HFF-Myc (cell line): ENCODE measurements around the gene EPHA3.

Experiments
- DNase-seq: peaks from one replicate; pipeline ENCODE4 v3.0.0-alpha.2; 2011; ENCODE audit warnings: low read depth; ENCODE audit errors: extremely low read depth
- H3K4me3 ChIP-seq: replicated peaks from 2 replicates; pipeline ENCODE4 v1.5.1; 2011; ENCODE audit warnings: low read depth, mild to moderate bottlenecking, control low read depth, low read length
- TF ChIP-seq, protein P1 (sequence below): IDR thresholded peaks from 2 replicates; pipeline ENCODE4 v1.5.1; 2012; ENCODE audit warnings: mild to moderate bottlenecking, low read depth, low read length, control low read depth; ENCODE audit errors: missing control alignments

Gene EPHA3

DNA sequence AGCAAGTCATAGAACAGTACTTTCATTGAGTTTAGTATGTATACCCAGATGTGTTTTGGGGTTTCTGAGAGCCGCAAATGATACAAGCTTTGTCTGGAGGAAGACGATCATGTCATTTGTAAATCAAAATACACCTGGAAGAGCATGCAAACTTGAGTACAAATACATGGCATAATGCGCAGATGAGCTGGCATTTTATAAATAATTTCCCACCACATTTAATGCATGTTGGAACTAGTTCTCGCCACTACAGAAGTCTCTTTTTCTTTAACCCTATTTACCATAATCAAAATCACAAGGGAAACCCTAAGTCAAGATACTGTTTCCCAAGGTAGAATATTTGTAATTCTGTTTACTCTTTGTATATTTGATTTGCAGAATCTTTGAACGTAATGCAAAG lies 318.6 kb downstream of the EPHA3 start:
- TF ChIP-seq, protein P1, sequence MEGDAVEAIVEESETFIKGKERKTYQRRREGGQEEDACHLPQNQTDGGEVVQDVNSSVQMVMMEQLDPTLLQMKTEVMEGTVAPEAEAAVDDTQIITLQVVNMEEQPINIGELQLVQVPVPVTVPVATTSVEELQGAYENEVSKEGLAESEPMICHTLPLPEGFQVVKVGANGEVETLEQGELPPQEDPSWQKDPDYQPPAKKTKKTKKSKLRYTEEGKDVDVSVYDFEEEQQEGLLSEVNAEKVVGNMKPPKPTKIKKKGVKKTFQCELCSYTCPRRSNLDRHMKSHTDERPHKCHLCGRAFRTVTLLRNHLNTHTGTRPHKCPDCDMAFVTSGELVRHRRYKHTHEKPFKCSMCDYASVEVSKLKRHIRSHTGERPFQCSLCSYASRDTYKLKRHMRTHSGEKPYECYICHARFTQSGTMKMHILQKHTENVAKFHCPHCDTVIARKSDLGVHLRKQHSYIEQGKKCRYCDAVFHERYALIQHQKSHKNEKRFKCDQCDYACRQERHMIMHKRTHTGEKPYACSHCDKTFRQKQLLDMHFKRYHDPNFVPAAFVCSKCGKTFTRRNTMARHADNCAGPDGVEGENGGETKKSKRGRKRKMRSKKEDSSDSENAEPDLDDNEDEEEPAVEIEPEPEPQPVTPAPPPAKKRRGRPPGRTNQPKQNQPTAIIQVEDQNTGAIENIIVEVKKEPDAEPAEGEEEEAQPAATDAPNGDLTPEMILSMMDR, result no peak
- H3K4me3 ChIP-seq, result no peak overlapping the region
- no peak for DNase-seq

DNA sequence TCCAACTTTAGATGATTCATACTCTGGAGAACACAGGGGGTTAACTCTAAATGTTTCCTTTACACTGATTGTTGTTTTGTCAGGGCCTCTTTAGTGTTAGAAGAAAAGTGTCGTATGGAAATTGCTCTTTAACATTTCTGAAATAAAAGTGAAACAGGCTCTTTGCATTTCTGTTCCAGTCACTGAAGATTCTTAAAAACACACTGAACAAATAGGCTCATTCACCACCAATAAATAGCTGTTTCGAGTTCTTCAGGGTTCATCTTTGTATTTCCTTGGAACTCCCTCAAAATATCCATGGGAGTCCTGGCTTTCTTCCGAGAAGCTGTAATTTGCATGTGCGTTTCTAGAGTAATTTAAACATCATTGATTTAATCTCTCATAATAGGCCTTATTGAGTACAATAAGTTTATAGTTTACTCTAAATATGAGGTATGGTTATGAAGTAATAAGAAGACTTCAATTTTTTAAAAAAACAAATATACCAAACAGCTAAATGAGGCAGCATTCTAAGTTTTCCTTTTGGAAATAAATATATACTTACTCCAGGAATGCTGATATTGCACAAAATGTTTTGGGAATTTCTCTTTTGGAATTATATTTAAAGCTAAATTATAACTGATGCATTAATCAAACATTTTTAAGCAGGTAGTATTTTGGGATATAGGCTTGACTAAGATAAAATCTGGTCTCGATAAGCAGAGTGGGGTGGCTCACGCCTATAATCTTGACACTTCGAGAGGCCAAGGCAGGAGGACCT lies 327.4 kb downstream of the EPHA3 start:
- no peak for DNase-seq
- H3K4me3 ChIP-seq, result no peak overlapping the region
- TF ChIP-seq, protein P1, result no peak

DNA sequence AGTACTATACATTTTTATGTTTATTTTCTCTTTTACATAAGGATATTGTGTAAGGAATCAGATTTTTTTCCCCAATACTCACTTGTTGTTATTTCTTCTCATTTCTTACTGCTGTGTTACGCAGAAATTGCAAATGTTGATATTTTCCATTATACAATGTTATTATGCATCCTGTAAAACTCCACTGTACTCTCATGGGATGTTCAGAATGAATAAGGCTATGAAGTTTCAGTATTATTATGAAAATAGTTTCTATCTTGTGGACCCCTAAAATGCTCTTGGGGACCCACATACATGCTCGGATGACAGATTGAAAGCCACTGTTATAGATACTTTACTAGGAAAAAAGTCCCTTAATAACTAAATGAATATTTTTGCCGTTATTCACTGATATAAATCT lies 329.4 kb downstream of the EPHA3 start:
- no peak for DNase-seq
- no peak overlapping the region for H3K4me3 ChIP-seq
- TF ChIP-seq, protein P1, result no peak

DNA sequence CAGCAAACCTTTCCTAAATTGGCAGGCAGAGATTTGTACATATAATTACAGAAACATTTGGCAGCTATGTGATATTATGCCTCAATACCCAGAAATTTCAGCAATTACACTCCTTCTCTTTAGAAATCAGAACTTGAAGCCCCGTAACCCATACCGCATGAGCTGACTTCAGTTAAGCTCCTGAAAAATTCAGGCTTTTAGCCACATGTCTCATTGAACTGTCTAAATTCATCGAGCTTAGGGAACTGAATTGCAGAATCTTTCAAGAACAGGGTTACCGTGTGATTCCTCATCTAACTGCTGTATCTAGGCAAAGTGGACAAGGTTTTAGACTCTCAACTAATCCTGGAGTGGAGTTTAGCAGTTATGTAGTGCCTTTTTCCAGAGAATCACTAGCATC lies 333.0 kb downstream of the EPHA3 start:
- no peak for DNase-seq
- TF ChIP-seq, protein P1, result no peak

DNA sequence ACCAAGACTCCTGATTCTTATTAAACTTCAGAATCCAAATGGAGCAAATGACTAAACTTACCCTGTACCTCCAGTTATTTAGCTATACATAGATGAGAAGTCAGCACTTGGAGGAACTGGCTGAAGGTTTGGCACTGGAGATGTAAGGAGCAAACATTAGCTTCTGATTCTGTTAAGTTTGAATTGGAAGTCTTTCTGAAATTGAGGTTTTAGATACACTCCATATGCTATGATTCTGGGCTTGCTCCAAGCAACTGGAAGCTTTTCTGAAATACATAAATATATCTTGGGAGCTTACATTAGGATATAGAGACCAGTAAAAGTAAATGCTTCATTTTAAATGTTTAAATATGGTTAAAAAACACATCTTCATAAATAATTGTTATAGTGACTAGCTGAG lies 333.7 kb downstream of the EPHA3 start:
- DNase-seq, result no peak
- TF ChIP-seq, protein P1, result no peak
- H3K4me3 ChIP-seq, result no peak overlapping the region

More for the DNA sequence above, 333.0 kb downstream of the EPHA3 start:
- H3K4me3 ChIP-seq, result no peak overlapping the region

DNA sequence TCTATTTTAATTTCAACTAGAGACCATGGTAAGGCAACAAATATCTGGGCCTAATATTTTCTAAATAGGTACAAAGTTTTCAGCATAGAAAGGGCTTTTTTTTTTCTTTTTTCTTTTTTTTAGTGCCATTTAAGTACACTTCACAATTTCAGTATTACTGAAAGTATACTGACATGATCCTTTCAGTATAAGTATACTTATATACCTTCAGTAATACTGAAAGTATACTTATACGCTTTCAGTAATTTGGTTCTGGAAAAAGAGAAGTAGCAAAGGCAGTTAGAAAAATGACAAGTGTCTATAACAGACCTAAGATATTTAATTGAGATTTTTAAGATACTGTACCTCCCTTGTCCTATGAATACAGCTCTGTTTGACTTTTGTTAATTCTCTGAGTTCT lies 339.2 kb downstream of the EPHA3 start:
- no peak overlapping the region for H3K4me3 ChIP-seq
- DNase-seq, result no peak
- TF ChIP-seq, protein P1, result no peak

DNA sequence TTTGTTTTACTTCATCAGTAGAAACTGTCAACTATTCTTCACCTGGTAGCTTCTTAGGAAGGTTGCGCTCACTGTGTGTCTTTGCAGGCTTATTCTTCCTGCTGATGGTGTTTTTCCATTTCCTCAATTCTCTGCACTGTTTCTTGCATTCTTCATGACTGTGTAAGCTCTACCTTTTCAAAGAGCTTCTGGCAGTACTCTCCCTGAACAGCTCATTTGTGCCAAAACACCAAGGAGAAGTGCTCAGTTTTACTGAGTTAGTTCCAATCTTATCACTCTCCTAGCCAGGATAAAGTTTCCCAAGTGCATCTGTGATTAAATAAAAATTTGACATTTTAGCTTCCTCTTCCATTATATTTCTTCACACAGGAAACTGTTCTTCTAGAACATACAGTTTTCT lies 339.8 kb downstream of the EPHA3 start:
- no peak for DNase-seq
- H3K4me3 ChIP-seq, result no peak overlapping the region
- TF ChIP-seq, protein P1, result no peak
